HG02943 (cell line): ENCODE results near the gene KRTAP17-1.
"Not testable (repeated sequence)": the region's sequence is repeated elsewhere in the genome, so short reads cannot be mapped to it uniquely, and the experiment has no call there.

Experiments
- ATAC-seq: cut with Tn5 transposase; IDR thresholded peaks from one replicate; pipeline ENCODE4 v1.9.1; 2021; ENCODE audit warnings: mild to moderate bottlenecking, low read depth, moderate library complexity; ENCODE audit not compliant: unreplicated experiment

KRTAP17-1 gene

GRCh38 chr17:41307647-41308046, 7.9 kb downstream of the KRTAP17-1 start:
- no peak for ATAC-seq

- ATAC-seq, result no peak
Observed at GRCh38 chr17:41304091-41304490, 11.4 kb downstream of the KRTAP17-1 start.

GRCh38 chr17:41302981-41303380, 12.5 kb downstream of the KRTAP17-1 start:
- no peak for ATAC-seq

- no peak for ATAC-seq
Observed at GRCh38 chr17:41301916-41302901, 13.3 kb downstream of the KRTAP17-1 start, which contains the start of gene KRTAP29-1. Gene KRTAP29-1, minus strand, starts transcription at chr17:41302851. Its CDS starts 0 bp downstream, at chr17:41302851.

GRCh38 chr17:41301204-41301790, 14.2 kb downstream of the KRTAP17-1 start:
- no peak for ATAC-seq

- ATAC-seq, result no peak
Observed at GRCh38 chr17:41298458-41299135, 16.9 kb downstream of the KRTAP17-1 start.

GRCh38 chr17:41296846-41297245, 18.7 kb downstream of the KRTAP17-1 start:
- ATAC-seq, result no peak

- ATAC-seq, result no peak
Observed at GRCh38 chr17:41294016-41294415, 21.5 kb downstream of the KRTAP17-1 start.

GRCh38 chr17:41287050-41287449, 28.5 kb downstream of the KRTAP17-1 start:
- ATAC-seq, result no peak

- ATAC-seq, result no peak
Observed at GRCh38 chr17:41284546-41284945, 31.0 kb downstream of the KRTAP17-1 start.

GRCh38 chr17:41284043-41284442, 31.5 kb downstream of the KRTAP17-1 start:
- no peak for ATAC-seq

- no peak for ATAC-seq
Observed at GRCh38 chr17:41278176-41278955, 37.1 kb downstream of the KRTAP17-1 start.

GRCh38 chr17:41275648-41276190, 39.8 kb downstream of the KRTAP17-1 start, which contains the start of gene KRTAP9-7:
Gene KRTAP9-7, plus strand, starts transcription at chr17:41275698. Its CDS starts 0 bp downstream, at chr17:41275698.
- ATAC-seq, result not testable (repeated sequence)

GRCh38 chr17:41271858-41272257, 43.7 kb downstream of the KRTAP17-1 start:
- no peak for ATAC-seq

GRCh38 chr17:41271323-41271722, 44.2 kb downstream of the KRTAP17-1 start:
- not testable (repeated sequence) for ATAC-seq

- no peak for ATAC-seq
Observed at GRCh38 chr17:41267711-41268110, 47.8 kb downstream of the KRTAP17-1 start.

- no peak for ATAC-seq
Observed at GRCh38 chr17:41265078-41265477, 50.4 kb downstream of the KRTAP17-1 start, which contains the start of gene KRTAP9-6. Gene KRTAP9-6, plus strand, starts transcription at chr17:41265378. Its CDS starts 0 bp downstream, at chr17:41265378.
